NAMALWA (cell line): ENCODE measurements around the gene FCRL5.

ENCODE experiments used
- DNase-seq: peaks from one replicate; pipeline ENCODE4 v3.0.0-alpha.2; 2015; ENCODE audit warnings: low spot score

FCRL5 gene

DNA sequence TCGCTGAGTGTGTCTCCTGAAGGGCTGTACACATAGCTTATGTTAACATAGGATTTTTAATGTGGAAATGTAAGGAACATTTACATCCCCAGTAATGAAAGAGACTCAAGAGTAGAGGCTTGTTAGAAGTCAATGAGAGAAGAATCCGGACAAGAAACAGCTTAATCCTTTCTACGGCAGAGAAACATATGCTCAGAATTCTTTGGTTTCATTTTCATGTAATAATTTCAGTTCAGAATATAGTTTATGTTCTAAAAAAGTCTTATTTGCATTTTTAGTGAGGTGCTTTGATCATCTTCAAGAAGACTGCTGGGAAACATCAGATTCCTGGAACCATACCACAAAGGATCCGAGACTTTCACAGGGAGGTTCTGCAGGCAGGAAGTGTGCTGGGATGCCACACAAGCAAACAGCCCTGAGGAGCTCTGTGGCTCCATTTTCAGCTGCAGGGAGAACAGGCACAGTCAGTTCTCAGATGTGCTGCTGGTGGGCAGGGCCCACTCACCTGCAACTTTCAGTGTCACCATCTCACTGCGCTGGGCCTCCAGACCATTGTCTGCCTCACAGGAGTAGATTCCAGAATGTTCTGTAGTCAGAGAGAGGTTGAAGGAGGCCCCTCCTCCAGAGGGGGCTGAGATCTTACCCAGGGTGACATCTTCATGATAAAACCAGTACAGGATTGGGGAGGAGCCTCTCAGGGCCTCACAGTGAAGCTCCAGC, 28.4 kb downstream of the FCRL5 start:
- DNase-seq, result no peak

DNA sequence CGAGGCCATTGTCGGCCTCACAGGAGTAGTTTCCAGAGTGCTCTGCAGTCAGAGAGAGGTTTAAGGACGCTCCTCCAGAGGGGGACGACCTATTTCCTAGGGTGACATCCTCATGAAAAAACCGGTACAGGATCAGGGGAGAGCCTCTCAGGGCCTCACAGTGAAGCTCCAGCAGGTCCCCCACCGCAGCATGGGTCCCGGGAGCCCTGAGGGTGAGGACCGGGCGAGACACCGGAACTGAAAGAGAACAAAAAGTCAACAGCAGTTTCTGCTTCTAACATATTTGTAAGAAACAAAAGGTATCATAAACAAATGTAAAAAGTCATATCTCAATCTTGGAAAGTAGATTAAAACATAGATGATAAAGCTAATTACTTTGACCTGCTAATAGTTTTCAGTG, 31.3 kb downstream of the FCRL5 start:
- no peak for DNase-seq

DNA sequence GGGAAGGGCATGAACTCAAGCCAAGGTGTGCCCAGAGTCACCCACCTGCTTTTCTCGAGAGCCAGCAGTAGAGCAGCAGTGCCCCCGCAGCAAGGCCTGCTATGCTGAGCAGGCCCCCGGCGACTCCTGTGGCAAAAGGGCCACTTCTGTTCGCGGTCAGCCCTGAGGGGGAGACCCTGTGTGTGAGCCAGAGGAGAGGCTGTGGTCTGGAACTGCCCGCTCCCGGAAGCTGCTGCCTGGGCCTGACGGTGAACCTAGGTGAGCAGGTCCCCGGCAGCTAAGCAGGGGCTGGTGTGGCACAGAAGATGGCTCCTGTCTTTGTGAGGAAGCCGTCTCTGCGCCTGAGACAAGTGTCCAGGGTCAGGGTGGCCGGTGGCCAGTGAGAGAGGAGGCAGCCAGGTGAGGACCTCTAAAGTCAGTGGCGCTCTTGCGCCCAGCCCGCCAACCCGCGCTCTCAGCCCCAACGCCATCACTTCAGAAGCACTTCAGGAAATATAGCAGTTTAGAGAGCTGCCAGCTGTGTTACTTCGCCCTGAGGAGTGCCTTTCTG, 31.9 kb downstream of the FCRL5 start:
- DNase-seq, result no peak

DNA sequence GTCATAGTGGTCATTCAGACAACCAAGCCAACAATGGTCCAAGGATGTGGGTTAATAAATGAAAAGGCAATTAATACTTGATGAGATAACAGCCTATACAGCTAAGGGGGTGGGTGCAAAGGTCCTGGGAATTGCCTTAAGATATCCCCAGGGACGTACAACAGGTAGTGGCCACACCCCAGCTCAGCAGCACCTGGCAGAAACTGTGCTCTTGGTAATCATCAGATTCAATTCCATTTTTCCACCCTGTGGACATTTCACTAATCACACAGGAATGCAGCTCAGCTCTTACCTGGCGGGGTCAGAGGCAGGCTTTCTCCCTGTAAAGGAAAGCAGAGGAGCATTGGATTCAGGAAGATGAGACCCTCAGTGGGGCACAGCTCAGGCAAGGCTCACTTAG, 32.9 kb downstream of the FCRL5 start:
- DNase-seq, result no peak

DNA sequence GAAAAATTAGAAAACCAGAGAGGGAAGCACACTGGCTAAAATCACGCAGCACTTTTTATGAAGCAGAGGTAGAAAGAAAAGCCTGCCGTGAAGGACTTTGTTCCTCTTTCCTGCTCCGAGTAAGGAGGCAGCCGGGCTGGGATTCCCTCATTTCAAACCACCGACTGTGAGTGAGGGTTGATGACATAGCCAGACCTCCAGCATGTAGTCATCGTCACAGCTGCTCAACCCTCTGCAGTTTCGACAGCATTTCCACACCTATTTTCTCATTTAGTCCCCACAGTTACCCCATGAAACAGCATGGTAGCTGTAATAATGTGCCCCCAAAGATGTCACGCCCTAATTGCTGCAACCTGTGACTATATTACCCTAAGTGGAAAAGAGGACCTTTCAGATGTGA, 35.3 kb downstream of the FCRL5 start:
- no peak for DNase-seq

DNA sequence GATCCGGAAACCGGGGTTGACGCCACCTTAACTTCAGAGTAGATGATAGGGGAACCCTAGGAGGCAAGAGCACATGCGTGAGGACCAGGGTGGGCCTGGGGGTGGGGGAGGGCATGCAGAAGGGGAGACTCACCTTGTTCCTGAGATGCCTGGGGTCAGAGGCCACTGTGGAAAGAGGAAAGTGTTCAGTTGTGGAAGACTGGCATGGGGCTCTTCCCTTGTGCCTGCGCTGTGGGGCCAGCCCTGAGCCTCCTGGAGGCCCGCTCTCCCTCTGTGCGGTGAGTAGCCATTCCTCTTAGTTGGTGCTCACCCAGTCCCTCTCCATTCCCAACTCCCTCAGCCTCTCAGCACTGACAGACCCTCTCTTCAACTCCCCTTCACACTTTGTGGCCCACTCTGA, 36.6 kb downstream of the FCRL5 start:
- no peak for DNase-seq

DNA sequence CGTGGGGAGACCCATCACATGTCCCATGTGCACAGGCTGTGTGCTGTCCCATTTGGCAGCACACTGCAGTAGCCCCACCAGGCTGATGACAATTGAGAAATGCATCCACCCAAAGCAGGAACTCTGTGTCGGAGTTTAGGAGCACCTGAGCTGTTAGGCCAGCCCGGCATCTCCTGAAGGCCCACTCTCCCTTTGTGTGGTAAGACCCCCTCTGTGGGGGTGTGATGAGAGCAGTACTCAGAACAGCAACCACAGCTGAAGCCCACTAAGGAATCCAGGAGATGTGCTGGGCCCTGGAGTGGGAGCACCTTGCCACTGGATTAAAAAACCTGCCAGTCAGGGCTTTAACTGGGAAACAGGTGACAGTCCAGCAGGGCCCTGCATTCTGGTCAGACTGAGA, 37.2 kb downstream of the FCRL5 start:
- no peak for DNase-seq

DNA sequence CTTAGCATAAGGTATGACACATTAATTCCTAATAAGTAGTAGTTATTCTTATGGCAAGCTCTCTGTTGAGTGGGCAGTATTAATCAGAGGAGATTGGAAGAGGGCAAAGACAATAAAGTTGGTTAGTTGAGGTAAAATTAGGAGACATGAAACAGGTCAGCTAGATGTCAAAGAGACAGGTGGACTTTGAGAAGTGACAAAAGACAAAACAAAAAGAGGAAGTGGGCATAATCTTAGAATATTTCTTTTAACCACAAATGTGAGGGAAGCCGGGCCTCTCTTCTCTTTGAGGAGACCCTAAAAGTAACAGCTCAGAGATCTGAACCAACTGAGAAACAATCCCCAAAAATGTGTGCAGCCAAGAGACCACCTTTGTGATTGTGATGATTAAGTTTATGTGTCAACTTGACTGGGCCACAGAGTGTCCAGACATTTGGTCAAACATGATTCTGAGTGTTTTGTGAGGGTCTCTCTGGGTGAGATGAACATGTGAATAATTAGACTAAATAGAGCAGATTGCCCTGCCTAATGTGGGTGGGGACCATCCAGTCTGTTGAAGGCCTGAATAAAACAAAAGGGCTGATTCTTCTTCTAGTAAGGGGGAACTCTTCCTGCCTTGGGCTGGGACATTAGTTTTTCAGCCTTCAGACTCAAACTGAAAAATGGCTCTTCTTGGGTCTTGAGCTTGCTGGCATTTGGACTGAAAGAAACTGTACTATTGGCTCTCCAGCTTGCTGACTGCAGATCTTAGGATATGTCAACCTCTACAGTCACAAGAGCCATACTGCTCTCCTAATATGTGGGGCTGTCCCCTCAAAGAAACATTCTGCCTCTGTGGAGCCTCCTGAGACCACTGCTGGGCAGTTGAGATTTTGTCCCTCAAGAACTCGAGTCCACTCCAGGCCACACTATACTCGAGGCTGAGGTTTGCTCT, 40.0 kb downstream of the FCRL5 start:
- DNase-seq, result peak; percentile 85

DNA sequence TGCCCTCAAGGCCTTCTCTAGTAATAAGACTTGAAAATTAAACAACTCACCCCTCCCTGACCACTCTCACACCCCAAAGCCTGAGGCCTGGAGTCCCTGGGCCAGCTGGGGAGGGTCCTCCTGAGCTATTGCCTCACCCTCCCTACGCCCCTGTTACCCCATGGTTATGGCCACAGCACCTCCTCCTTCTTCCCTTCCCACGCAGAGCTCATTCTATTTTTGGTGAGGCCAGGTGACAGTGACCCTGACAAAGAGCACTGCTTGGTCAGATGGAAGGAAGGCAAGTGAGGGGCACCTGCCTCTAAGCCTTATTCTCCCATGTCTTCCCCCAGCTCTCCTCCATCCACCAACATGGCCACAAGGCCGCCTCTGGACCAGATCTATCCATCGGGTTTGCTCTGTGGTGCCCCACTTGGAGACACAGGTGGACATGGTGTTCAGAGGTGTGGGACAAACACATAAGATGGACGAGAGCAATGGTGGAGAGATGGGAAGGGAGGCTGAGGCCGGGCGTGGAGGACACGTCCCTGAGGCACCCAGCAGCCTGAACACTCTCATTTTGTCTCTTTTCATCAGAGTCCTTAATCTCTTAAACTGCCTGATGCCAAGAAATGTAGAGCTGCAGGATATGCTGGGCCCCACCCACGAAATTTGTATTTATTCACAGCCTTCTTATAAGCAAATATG, 42.6 kb downstream of the FCRL5 start:
- peak; percentile 22 for DNase-seq

DNA sequence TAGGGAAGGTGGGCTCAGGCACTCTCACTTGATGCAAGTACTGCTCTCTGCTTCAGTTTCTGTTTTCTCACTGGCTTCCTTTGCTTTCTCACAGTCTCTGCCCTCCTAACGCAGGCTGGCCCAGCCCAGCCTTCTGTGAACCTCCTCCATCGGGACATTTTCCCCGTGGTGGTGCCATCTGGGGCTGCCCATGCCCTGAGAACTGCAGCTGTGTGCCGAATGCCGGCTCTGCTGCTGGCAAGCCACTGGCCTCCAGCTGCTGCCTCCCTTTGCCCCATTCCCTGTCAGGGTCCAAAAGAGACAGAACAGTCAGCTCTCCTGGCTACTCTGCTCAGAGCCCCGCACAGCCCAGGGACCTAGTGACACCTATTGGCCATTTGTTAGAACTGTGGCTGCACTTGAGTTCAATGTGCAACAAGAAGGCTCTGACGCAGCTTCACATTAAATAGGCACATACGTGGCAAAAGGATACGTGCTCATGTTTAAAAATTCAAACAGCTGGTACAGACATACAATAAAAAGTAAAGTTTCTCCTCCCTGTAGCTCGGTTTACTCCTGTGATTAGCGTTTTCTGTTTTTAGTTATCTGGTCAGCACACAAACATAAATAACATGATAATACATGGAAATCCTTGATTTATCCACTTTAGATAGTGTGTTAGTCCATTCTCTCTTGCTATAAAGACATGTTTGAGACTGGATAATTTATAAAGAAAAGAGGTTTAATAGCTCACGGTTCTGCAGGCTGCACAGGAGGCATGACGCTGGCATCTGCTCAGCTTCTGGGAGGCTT, 46.6 kb downstream of the FCRL5 start:
- peak; percentile 90 for DNase-seq

DNA sequence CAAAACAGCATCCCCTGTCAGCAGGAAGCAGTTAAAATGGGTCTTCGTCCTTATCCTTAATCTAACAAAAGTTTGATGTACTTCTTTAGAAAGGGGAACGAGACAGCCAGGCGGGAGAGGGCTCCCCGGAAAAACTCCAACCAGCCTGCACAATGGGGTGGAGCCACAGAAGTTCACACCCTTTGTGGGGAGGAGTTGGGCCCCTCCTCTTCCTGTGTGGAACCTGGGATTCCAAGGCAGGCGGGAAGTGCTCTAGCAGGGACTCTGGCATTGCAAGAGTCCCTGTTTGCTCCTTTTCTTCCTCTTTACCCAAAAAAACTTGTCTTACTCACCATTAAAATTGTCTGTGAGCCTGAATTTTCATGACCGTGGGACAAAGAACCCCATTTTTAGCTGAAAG, 47.7 kb downstream of the FCRL5 start:
- no peak for DNase-seq

DNA sequence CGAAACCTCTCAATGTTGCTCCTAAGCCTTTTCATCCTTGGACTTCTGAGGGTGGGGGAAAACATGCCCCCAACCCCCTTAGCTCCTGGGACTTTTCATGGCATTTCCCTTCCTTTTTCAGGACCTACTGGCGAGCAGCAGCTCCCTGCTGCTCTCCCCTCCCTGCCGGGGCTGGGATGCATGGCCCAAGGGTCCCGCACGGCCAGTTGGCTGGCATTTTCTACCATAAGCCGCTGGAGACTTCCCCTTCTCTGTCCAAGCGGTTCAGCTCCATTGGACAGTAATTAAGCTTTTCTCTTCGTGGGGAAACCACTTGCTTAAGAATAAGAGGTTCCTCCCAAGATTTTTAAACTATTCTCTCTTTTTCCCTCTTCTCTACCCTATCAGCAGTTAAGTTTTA, 52.8 kb downstream of the FCRL5 start:
- no peak for DNase-seq

DNA sequence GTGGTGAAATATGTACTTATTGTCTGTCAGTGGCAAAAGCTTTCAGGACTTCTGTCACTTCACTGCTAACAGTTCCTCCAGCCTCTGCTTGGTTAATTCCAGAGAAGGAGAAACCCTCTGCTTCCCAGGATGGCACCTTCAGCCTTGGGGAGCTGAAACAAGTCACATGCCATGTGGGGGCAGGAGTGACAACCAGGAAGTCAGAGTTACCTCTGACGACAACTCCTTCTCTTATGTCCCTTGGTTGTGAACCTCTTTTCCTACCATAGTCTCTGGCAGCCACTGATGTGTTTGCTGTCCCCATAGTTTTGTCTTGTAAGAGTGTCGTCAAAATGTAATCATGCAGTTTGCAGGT, 53.6 kb downstream of the FCRL5 start:
- DNase-seq, result no peak

DNA sequence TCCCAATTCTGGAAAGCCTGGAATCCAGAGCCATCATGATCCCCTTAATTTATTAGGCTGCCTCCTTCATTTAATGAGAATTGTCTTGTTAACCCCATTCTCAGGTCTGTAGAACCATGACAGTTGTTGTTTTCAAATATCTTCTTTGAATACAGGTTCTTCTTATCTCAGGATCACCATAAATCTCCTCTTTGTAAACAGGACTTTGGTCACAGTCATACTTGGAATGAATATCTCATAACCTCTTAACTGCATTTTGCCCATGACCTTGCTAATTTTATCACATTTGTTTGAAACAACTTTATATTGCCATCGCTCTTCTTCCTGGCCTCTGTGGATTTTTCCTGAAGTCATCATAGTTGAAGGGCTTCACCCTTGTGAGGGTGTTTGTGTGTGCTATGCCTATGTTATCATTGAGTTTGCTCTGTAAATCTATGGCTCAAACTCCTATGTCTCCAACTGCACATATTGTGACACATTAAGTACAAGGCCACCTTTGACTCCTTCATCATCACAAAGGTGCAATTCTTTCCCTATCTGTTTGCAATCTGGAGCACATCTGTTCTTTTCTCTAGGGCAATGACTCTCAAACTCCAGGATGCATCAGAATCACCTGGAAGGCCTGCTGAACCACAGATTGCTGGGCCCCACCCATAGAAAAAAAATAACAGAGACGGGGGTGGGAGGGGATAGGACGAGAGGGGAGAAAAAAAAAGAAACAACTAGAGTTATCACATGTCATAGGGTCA, 54.2 kb downstream of the FCRL5 start:
- no peak for DNase-seq

DNA sequence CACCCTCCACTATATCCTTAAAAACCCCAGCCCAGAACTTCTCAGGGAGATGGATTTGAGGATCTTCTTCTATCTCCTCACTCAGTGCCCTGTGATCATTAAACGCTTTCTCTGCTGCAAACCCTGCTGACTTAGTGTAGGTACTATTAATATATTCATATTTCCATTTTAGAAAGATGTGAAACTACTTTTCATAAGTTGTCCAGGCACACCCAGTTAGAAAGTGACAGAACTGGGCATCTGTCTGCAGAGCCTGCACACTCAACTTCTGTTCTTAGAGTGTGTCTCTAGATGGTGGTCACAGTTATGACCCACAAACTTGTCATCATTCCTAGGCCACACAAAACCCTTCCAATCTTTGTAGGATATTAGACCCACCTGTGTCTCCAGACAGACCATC, 55.0 kb downstream of the FCRL5 start:
- no peak for DNase-seq

DNA sequence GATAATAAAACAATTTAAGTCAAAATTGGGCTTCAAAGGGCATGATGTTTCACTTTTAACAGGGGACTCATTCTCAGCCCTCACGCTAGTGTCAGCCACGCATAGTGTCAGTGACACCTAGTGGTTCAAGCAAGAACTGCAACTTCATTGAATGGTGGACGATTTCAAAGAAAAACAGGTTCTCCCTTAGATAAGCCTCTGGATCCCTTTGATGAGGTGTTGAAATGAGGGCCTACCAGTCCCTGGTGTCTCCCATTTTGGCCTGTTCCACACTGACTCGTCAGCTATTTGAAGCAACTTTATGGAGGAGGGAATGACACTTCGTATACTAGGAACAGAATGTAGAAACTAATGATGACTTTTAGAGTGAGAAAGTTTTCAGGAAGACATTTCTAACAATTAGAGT, 56.2 kb downstream of the FCRL5 start:
- peak; percentile 88 for DNase-seq

DNA sequence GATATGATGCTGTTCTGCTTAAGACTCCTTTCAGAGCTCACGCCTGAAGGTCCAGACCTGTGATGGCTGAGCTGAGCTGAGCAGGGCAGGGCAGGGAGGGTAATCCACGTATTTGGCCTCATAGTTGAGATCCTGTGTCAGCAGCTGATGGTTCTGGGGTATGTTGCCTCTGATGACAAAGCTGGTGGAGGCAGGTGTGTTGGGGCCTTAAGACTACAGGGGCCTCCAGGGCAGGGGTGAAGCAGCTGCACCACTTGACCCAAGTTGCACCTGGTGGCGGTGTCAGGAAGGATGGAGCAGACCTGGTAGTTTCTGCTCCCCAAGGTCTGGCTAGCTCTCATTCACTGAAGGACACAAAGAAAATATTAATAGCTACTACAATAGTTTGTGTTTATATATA, 57.0 kb downstream of the FCRL5 start:
- DNase-seq, result peak; percentile 27

DNA sequence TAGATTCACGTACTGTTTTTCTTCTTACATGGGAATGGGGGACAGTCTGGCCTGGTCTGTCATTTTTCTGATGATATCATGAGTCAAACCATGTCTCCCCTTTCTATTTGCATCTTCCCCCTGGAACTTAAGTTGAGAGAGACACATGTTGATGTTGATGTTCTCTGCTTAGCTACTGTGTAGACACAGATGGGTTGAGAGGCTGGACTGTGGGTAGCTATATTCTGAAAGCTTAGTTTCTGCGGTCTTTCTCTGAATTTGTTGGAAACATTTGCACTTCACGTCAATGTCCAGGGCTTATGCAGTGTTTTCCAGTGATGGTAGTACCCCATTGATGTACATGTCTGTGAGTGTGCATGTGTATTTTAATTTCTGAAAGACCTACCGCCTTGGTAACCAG, 58.2 kb downstream of the FCRL5 start:
- no peak for DNase-seq

DNA sequence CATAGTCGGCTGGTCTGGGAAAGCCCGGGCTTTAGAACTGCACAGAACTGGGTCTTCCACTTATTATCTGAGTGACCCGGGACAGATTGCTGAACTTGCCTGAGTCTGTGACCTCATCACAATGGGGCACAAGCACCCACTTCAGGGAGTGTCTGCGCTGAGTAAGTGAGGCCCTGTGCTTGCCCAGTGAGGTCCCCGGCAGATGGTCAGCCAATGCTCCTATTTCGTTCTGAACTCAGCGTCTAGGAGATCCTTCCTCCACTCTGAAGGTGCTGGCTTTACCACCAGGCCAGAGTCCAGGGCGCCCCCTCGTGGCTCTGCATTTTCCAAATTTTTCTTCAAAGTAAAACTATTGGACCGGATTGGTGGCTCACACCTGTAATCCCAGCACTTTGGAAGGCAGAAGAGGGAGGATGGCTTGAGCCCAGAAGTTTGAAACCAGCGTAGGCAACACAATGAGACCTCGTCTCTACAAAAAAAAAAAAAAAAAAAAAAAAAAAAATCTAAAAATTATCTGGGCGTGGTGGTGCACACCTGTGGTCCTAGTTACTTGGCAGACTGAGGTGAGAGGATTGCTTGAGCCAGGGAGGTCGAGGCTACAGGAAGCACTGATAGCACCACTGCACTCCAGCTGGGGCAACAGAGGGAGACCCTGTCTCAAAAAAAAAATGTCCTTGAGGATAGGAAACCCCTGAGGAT, 61.7 kb downstream of the FCRL5 start:
- DNase-seq, result peak; percentile 84

DNA sequence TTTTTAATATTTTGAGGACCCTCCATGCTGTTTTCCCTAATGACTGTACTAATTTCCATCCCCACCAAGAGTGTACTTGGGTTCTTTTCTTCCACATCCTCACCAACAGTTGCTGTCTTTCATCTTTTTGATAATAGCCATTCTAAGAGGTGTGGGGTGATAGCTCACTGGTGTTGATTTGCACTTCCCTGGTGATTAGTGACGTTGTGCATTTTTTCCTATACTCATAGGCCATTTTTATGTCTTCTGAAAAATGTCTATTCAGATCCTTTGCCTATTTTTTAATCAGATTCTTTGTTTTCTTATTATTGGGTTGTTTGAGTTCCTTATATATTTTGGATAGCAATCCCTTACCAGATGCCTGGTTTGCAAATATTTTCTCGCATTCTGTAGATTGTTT, 64.2 kb downstream of the FCRL5 start:
- DNase-seq, result no peak

DNA sequence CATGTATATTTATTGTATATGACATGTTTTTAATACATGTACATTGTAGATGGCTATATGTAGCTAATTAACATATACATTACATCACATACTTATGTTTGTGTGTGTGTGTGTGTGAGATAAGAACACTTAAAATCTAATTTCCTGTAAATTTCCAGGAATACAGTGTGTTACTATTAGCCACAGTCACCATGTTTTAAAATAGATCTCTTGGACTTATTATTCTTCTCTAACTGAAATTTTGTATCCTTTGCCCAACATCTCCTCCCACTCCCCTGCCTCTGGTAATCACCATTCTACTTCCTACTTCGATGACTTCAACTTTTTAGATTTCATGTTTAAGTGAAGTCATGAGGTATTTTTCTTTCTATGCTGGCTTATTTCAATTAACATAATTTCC, 64.8 kb downstream of the FCRL5 start:
- no peak for DNase-seq
